SK-N-SH (cell line): ENCODE measurements around the gene DENND1A. TPM values are rescaled to one million over a fixed set of nuclear protein-coding genes. Genes with fewer than 3 reads are reported as not detected.

ENCODE experiments used
- CTCF ChIA-PET: fragments of 300-600, 350-600 bp; formaldehyde crosslinking; extraction: SDS; loops from one replicate; lab custom pipeline; 2021; lab: Yijun Ruan, JAX
- POLR2A ChIA-PET: fragments of 350-600 bp; sonication (Branson Sonifier 250); formaldehyde crosslinking; extraction: SDS; loops from one replicate; lab custom pipeline; 2020; ENCODE audit warnings: antibody characterized with exemption, inconsistent platforms; lab: Yijun Ruan, JAX
- DNase-seq: peaks from one replicate; pipeline ENCODE4 v3.0.0; 2012
- H2AFZ ChIP-seq: fragments of 200-600 bp; sonication (generic); 2 replicates; pipeline ENCODE4 v1.8.1; 2016; ENCODE audit warnings: antibody characterized with exemption, mild to moderate bottlenecking, low read depth
- H3F3A ChIP-seq: fragments of 200-600 bp; sonication (generic); replicated peaks from 2 replicates; pipeline ENCODE3; 2016; ENCODE audit warnings: antibody characterized with exemption, mild to moderate bottlenecking; ENCODE audit not compliant: insufficient read depth
- H3K27ac ChIP-seq, 2 experiments: fragments of 200-500 bp in 1 of 2; fragments of 200-600 bp in 1 of 2; sonication (Bioruptor generic) in 1 of 2; sonication (generic), shearing (Covaris generic) in 1 of 2; 2 replicates each; pipeline versions ENCODE4 v1.5.1 to v1.6.1; 2014 to 2016; ENCODE audit warnings: low read depth in 2 of 2, inconsistent platforms in 1 of 2, low read length in 1 of 2, mild to moderate bottlenecking in 1 of 2, mixed read lengths in 1 of 2
- H3K27me3 ChIP-seq: fragments of 200-600 bp; sonication (generic), shearing (Covaris generic); 2 replicates; pipeline ENCODE4 v1.6.1; 2016; ENCODE audit warnings: mixed run types; ENCODE audit not compliant: insufficient read depth
- H3K36me3 ChIP-seq, 2 experiments: fragments of 200-500 bp in 1 of 2; fragments of 200-600 bp in 1 of 2; sonication (Bioruptor generic) in 1 of 2; sonication (generic) in 1 of 2; replicated peaks in 1 of 2; 2 replicates each; pipeline versions ENCODE3 to v1.5.1; 2014 to 2016; ENCODE audit warnings: low read length in 1 of 2, mild to moderate bottlenecking in 1 of 2; ENCODE audit not compliant: insufficient read depth in 2 of 2, control insufficient read depth in 1 of 2
- H3K4me1 ChIP-seq, 2 experiments: fragments of 200-500 bp in 1 of 2; fragments of 200-600 bp in 1 of 2; sonication (Bioruptor generic) in 1 of 2; sonication (generic), shearing (Covaris generic) in 1 of 2; 2 replicates each; pipeline versions ENCODE4 v1.5.1 to v1.6.1; 2014 to 2016; ENCODE audit warnings: low read depth in 1 of 2, low read length in 1 of 2, mixed run types in 1 of 2; ENCODE audit not compliant: insufficient read depth in 2 of 2, control insufficient read depth in 1 of 2
- H3K4me2 ChIP-seq: fragments of 200-600 bp; sonication (generic), shearing (Covaris generic); 2 replicates; pipeline ENCODE4 v1.6.1; 2017; ENCODE audit warnings: mixed run types
- H3K4me3 ChIP-seq, 2 experiments: fragments of 200-500 bp in 1 of 2; fragments of 200-600 bp in 1 of 2; sonication (Bioruptor generic) in 1 of 2; sonication (generic), shearing (Covaris generic) in 1 of 2; 2 replicates each; pipeline versions ENCODE4 v1.5.1 to v1.8.1; 2014 to 2016; ENCODE audit warnings: low read depth in 2 of 2, inconsistent platforms in 1 of 2, low read length in 1 of 2, mild to moderate bottlenecking in 1 of 2, mixed read lengths in 1 of 2, moderate library complexity in 1 of 2
- H3K79me2 ChIP-seq: fragments of 200-600 bp; sonication (generic); 2 replicates; pipeline ENCODE4 v1.8.1; 2017; ENCODE audit warnings: mild to moderate bottlenecking; ENCODE audit not compliant: insufficient read depth
- H3K9ac ChIP-seq: fragments of 200-600 bp; sonication (generic); 2 replicates; pipeline ENCODE4 v1.6.1; 2017; ENCODE audit warnings: mixed run types
- H3K9me2 ChIP-seq: fragments of 200-600 bp; sonication (generic); 2 replicates; pipeline ENCODE4 v1.6.1; 2017; ENCODE audit warnings: mixed run types
- H3K9me3 ChIP-seq: fragments of 200-600 bp; sonication (generic); 2 replicates; pipeline ENCODE4 v1.6.1; 2017; ENCODE audit warnings: mixed run types, mild to moderate bottlenecking, moderate library complexity
- H4K20me1 ChIP-seq: fragments of 200-600 bp; sonication (generic); 2 replicates; pipeline ENCODE4 v1.6.1; 2017; ENCODE audit warnings: mild to moderate bottlenecking, mixed run types; ENCODE audit not compliant: insufficient read depth
- ELF1 ChIP-seq: IDR thresholded peaks from 2 replicates; pipeline ENCODE4 v1.4.0; 2012
- FOSL2 ChIP-seq: IDR thresholded peaks from 2 replicates; pipeline ENCODE4 v1.4.0; 2012; ENCODE audit warnings: low read depth, mild to moderate bottlenecking, moderate library complexity, borderline replicate concordance
- FOXJ3 ChIP-seq: sonication (generic); formaldehyde crosslinking; IDR thresholded peaks from 2 replicates; pipeline ENCODE4 v1.5.1; 2020; ENCODE audit warnings: mild to moderate bottlenecking, missing genetic modification reagents
- GABPA ChIP-seq: IDR thresholded peaks from 2 replicates; pipeline ENCODE4 v1.4.0; 2012; ENCODE audit warnings: low read depth, mild to moderate bottlenecking
- MAX ChIP-seq: IDR thresholded peaks from 2 replicates; pipeline ENCODE4 v1.4.0; 2012; ENCODE audit warnings: low read depth
- NFIC ChIP-seq: IDR thresholded peaks from 2 replicates; pipeline ENCODE4 v1.4.0; 2012; ENCODE audit warnings: borderline replicate concordance
- NRF1 ChIP-seq: IDR thresholded peaks from 2 replicates; pipeline ENCODE4 v1.6.1; 2012; ENCODE audit warnings: low read depth, mild to moderate bottlenecking, low read length
- RCOR1 ChIP-seq: fragments of 150-350 bp; IDR thresholded peaks from 2 replicates; pipeline ENCODE4 v1.6.1; 2017; ENCODE audit warnings: antibody characterized with exemption, low read length
- SMC3 ChIP-seq: IDR thresholded peaks from 2 replicates; pipeline ENCODE4 v1.6.1; 2012; ENCODE audit warnings: low read depth, low read length, improper control_type of control experiment
- TCF12 ChIP-seq: IDR thresholded peaks from 2 replicates; pipeline ENCODE4 v1.4.0; 2012
- TEAD4 ChIP-seq: IDR thresholded peaks from 2 replicates; pipeline ENCODE4 v1.4.0; 2012; ENCODE audit warnings: mild to moderate bottlenecking, borderline replicate concordance; ENCODE audit not compliant: insufficient read depth
- YY1 ChIP-seq: IDR thresholded peaks from 2 replicates; pipeline ENCODE4 v1.4.0; 2012; ENCODE audit warnings: low read depth, mild to moderate bottlenecking
- WGBS: methylation state at CpG from one replicate; pipeline ENCODE4 v1.1.6; 2017; ENCODE audit warnings: low lambda C conversion rate; 5-methylcytosine and 5-hydroxymethylcytosine counted together
- polyA plus RNA-seq, 3 experiments: library from polyadenylated mRNA; depleted of rRNA; stranded (reverse); fragments of >200 nt; gene quantifications; 2 replicates each; pipeline ENCODE4 v1.2.3, GENCODE V29; 2012
- TF ChIP-seq, protein P1 (sequence below): IDR thresholded peaks from 2 replicates; pipeline ENCODE4 v1.4.0; 2012; ENCODE audit warnings: low read depth, borderline replicate concordance
- TF ChIP-seq, protein P2 (sequence below): fragments of 150-350 bp; IDR thresholded peaks from 2 replicates; pipeline ENCODE4 v1.6.1; 2017; ENCODE audit warnings: antibody characterized with exemption, low read length, low read depth, borderline replicate concordance
- TF ChIP-seq, protein P3 (sequence below): fragments of 150-350 bp; IDR thresholded peaks from 2 replicates; pipeline ENCODE4 v1.6.1; 2016; ENCODE audit warnings: mild to moderate bottlenecking, low read depth, low read length
- TF ChIP-seq, protein P4 (sequence below): IDR thresholded peaks from 2 replicates; pipeline ENCODE4; 2012

The DENND1A gene
- polyA plus RNA-seq, 1 of the 3 experiments (the other 2 are of a cell fraction), result 25.4 TPM

- no peak overlapping the region for H2AFZ ChIP-seq
- WGBS, result 92% methylated on average over 2 of the region's 2 CpGs
- H3K79me2 ChIP-seq, result no peaks in the 10 kb centered on the region
- CTCF ChIA-PET, result interaction anchor here (0.9 to 2.1 kb wide), 2 partner anchors 15 to 25 kb away, joined by 3 to 5 read pairs; no protein-coding TSS in a partner anchor
- H3K4me2 ChIP-seq, result no peak overlapping the region
- no peak overlapping the region for H3K4me3 ChIP-seq
- H3F3A ChIP-seq, result peaks cover 3% of the 10 kb centered on the region
- no peaks in the 10 kb centered on the region for H3K9me3 ChIP-seq
- no peaks in the 10 kb centered on the region for H3K27me3 ChIP-seq
- no peaks in the 10 kb centered on the region for H3K36me3 ChIP-seq
- no peak for DNase-seq
- TF ChIP-seq MAX (no peak), RCOR1 (no peak), GABPA (no peak), SMC3 (no peak), NFIC (no peak), FOSL2 (no peak), NRF1 (no peak), TEAD4 (no peak), TCF12 (no peak), ELF1 (no peak), FOXJ3 (CRISPR knock-in tag) (no peak), YY1 (no peak)
- TF ChIP-seq, protein P1, sequence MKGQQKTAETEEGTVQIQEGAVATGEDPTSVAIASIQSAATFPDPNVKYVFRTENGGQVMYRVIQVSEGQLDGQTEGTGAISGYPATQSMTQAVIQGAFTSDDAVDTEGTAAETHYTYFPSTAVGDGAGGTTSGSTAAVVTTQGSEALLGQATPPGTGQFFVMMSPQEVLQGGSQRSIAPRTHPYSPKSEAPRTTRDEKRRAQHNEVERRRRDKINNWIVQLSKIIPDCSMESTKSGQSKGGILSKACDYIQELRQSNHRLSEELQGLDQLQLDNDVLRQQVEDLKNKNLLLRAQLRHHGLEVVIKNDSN, result no peak
- TF ChIP-seq, protein P2, sequence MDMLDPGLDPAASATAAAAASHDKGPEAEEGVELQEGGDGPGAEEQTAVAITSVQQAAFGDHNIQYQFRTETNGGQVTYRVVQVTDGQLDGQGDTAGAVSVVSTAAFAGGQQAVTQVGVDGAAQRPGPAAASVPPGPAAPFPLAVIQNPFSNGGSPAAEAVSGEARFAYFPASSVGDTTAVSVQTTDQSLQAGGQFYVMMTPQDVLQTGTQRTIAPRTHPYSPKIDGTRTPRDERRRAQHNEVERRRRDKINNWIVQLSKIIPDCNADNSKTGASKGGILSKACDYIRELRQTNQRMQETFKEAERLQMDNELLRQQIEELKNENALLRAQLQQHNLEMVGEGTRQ, result no peak
- TF ChIP-seq, protein P3, sequence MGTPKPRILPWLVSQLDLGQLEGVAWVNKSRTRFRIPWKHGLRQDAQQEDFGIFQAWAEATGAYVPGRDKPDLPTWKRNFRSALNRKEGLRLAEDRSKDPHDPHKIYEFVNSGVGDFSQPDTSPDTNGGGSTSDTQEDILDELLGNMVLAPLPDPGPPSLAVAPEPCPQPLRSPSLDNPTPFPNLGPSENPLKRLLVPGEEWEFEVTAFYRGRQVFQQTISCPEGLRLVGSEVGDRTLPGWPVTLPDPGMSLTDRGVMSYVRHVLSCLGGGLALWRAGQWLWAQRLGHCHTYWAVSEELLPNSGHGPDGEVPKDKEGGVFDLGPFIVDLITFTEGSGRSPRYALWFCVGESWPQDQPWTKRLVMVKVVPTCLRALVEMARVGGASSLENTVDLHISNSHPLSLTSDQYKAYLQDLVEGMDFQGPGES, result no peak
- TF ChIP-seq, protein P4, sequence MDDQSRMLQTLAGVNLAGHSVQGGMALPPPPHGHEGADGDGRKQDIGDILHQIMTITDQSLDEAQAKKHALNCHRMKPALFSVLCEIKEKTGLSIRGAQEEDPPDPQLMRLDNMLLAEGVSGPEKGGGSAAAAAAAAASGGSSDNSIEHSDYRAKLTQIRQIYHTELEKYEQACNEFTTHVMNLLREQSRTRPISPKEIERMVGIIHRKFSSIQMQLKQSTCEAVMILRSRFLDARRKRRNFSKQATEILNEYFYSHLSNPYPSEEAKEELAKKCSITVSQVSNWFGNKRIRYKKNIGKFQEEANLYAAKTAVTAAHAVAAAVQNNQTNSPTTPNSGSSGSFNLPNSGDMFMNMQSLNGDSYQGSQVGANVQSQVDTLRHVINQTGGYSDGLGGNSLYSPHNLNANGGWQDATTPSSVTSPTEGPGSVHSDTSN, result no peak
- no peak overlapping the region for H3K27ac ChIP-seq
- H3K9ac ChIP-seq, result no peak overlapping the region
- peaks cover 3 to 8% of the 10 kb centered on the region in 2 experiments; a peak in 2 of 4 replicates for H3K4me1 ChIP-seq
- POLR2A ChIA-PET, result no interaction called here
- no peaks in the 10 kb centered on the region for H3K9me2 ChIP-seq
- no peaks in the 10 kb centered on the region for H4K20me1 ChIP-seq
Measured at GRCh38 chr9:123773783-123774182, 156.1 kb downstream of the DENND1A start.
